HG03196 (cell line): Measurements from ENCODE around the gene FOXC1.

Experiments
- ATAC-seq: cut with Tn5 transposase; IDR thresholded peaks from one replicate; pipeline ENCODE4 v1.9.1; 2021; ENCODE audit not compliant: unreplicated experiment

The FOXC1 gene

GRCh38 chr6:1598886-1599285 lies 10.8 kb upstream of the FOXC1 start:
- ATAC-seq, result no peak

DNA sequence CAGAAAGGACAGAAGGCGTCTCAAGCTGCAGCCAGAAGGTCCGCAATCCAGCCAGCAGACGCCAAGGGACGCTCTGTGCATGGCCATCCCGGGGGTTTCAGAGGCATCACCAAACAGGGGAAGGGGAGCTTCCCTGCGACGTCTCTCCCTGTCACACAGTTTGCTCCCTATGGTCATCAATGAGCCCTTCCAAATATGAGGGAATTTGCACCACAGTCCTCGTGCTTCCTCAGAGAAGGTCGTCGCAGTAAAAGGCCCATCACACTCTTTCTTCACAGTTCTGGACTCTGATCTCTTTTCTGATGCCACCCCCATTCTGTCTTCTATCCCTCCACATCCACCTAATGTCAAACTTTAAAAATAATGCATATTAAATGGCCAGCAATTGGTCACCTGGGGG lies 10.2 kb upstream of the FOXC1 start:
- no peak for ATAC-seq

- no peak for ATAC-seq
Observed at GRCh38 chr6:1600063-1600763, 9.5 kb upstream of the FOXC1 start.

DNA sequence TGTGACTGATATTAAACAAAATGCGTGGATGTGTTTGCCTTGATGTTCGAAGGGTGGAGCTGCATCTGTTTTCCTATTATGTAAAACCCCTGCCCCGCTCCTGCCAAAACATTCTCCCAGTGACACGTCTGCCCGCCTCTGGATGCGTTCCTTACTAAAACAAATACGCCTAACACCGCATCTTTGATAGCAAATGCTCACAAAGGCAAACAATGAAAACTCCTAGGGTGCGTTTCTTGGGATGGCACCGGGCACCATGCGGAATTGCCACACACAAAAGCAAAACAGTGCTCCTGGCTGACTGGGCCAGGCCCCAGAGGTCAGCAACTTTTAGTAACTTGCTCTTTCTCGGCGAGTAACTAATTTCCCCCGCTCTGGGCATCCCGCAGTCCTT lies 9.0 kb upstream of the FOXC1 start:
- no peak for ATAC-seq

GRCh38 chr6:1601158-1602048 lies 8.3 kb upstream of the FOXC1 start:
- no peak for ATAC-seq

GRCh38 chr6:1602049-1602713 lies 7.5 kb upstream of the FOXC1 start:
- no peak for ATAC-seq

GRCh38 chr6:1603708-1604107 lies 6.0 kb upstream of the FOXC1 start:
- ATAC-seq, result no peak

DNA sequence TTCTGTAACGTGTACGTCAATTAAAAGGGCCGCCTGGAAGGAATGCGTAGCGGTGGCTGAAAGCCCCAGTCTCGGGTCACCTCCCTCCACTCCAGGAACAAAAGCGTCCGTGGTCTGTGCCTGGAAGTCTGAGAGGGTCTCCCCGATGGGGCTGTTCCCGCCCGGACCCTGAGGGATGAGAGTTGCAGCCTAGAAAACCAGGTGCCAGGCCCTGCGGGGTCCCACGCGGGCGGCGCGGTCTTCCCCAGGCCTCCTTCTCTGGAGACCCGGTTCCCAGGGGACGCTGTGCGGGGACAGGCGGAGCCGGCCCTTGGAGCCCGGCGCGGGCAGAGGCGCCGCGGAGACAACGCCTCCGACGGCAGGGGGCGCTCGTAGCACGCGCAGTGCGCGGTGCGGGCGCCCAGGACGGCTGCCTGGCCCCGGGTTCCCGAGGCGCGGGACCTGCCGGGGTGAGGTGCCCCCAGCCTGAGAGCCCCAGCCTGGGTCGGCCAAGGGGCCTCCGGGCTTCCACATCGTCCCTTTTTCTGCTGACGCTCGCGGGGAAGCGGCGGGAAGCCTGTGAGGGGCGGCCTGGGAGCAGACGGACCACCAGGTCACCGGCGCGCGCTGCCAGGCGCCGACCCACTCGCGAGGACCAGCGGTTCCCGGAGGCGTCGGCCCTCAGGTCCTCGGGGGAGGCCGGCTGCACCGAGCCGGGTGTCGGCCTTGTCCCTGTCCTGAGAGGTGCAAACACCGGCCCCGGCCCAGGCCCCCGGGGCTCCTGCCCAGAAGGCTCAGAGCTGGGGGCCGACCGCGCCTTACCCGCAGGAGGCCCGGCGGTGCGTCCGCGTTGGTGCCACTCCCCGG lies 5.3 kb upstream of the FOXC1 start:
- peak; percentile 65 for ATAC-seq

DNA sequence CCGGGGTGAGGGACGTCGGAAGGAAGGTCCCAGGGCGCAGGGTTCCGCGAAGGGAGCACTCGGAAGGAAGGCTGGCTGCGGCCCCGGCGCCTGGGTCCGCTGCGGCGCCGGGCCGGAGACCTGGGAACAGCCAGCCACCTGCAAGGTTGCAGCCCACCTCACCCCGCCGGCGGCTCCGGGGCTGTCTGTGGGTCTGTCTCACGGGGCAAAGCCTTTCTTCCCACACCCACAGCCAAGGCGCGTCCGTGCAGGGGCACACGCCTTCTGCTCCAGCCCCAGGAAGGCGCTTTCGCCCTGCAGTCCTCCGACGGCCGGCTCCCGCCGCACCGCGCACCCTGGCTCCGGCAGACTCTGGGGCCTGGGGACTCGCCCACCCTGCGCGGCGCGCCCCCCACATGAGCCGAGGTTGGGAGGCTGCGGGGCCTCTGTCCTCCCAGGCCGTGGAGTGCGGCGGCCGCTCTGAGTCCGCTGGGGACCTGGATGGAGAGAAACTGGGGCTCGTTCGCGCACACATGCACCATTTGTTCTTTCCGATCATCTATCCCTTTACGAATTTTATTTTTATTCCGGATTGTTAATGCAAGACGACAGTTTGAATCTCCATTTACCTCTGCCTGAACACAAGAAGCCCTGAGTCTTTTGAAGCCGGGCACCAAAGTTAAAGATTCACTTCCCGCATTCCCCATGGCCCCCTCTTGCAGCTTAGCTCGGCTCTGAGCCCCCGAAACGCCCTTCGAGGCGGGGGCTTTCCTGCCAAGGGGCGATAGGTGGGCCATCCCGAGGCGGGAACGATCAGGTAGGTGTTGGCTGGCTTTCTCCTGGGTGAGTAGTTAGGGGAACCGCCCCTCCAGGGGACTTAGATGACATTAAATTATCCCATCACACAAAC lies 4.5 kb upstream of the FOXC1 start:
- no peak for ATAC-seq

- no peak for ATAC-seq
Observed at GRCh38 chr6:1605893-1606779, 3.6 kb upstream of the FOXC1 start.

DNA sequence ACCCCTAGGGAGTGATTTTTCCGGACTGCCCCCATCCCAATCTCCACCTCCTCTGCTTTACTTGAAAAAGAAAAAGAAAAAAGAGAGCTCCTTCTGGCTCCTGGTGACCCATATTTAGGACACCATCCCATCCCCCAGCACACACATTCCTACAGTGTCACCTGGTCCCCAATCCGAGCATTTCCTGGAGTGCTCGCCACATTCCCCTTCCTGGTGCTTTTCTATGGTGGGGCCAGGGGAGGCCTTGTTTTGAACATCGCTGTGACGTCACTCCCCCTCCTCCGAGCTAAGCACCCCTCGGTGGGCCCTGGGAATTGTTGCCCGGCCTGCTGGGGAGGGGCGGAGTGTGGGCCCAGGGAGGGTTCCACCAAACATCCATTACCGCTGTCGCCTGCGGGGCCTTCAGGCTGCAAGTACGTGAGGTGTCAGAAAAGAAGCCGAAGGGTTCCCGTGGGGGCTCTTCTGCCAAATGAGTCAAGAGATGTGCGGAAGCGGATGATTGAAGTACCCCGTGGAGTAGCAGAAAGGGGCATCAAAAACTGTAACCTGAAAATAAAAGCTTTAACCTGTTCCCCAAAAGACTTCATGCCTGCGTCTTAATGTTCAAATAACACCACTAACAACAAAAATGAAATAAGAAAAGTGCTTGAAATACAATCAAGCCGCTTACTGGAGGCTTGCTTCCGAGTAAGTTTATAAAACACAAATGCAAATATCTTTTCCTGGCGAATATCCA lies 2.8 kb upstream of the FOXC1 start:
- no peak for ATAC-seq

- no peak for ATAC-seq
Observed at GRCh38 chr6:1607516-1608221, 2.0 kb upstream of the FOXC1 start.

DNA sequence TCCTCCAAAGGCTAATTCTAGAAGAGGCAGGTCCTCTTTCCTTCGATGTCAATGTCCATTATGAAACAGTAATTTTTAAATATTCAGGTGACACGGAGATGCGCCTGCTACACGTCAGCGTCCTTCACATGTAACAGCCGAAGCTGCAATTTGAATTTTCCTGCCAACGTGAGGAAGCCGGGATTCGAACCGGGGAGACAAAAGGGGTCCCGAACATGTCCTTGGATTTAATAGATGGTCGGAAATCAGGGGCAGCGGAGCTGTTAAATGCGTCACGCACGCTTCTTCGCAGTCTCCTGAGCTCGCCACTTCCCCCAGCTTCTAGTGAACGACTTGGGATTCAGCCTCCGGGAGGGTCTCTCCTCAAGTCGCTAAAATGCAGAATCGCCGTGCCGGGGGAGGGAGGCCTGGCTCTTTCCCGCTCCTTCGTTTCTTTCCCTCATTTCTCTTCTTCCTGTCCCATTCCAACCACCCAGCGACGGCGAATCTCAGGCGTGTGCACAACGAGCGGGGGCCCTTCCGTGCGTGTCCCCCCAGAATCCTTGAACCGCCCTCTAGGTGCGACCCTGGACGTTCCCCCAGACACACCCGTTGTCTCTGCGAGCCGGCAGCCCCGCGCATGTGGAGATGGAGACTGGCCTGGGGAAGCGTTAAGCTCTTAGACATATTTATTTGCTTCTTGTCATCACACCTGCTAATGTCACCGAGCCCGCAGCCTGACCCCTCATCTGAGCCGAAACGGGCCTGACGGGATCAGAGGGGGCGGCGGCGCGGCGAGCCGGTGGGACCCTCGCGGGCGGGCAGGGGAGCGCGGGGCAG lies 1.3 kb upstream of the FOXC1 start:
- ATAC-seq, result no peak

- no peak for ATAC-seq
Observed at GRCh38 chr6:1609041-1609647, 571 bp upstream of the FOXC1 start.

DNA sequence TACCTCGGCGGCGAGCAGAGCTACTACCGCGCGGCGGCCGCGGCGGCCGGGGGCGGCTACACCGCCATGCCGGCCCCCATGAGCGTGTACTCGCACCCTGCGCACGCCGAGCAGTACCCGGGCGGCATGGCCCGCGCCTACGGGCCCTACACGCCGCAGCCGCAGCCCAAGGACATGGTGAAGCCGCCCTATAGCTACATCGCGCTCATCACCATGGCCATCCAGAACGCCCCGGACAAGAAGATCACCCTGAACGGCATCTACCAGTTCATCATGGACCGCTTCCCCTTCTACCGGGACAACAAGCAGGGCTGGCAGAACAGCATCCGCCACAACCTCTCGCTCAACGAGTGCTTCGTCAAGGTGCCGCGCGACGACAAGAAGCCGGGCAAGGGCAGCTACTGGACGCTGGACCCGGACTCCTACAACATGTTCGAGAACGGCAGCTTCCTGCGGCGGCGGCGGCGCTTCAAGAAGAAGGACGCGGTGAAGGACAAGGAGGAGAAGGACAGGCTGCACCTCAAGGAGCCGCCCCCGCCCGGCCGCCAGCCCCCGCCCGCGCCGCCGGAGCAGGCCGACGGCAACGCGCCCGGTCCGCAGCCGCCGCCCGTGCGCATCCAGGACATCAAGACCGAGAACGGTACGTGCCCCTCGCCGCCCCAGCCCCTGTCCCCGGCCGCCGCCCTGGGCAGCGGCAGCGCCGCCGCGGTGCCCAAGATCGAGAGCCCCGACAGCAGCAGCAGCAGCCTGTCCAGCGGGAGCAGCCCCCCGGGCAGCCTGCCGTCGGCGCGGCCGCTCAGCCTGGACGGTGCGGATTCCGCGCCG lies 994 bp downstream of the FOXC1 start:
- peak; percentile 9 for ATAC-seq

DNA sequence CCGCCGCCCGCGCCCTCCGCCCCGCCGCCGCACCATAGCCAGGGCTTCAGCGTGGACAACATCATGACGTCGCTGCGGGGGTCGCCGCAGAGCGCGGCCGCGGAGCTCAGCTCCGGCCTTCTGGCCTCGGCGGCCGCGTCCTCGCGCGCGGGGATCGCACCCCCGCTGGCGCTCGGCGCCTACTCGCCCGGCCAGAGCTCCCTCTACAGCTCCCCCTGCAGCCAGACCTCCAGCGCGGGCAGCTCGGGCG lies 1.5 kb downstream of the FOXC1 start:
- ATAC-seq, result no peak
